Activated naive CD8-positive, alpha-beta T cell (primary cell): ENCODE data around the gene PHACTR1.
"Not testable (repeated sequence)": the region's sequence is repeated elsewhere in the genome, so short reads cannot be mapped to it uniquely, and the experiment has no call there.

ENCODE experiments used
- H3K27ac Mint-ChIP-seq: one replicate; pipeline ENCODE4 v1.8.0; 2021; ENCODE audit warnings: mixed read lengths
- H3K27me3 Mint-ChIP-seq: one replicate; pipeline ENCODE4 v1.8.0; 2021; ENCODE audit warnings: mixed read lengths
- H3K36me3 Mint-ChIP-seq: one replicate; pipeline ENCODE4 v1.8.0; 2021; ENCODE audit warnings: mixed read lengths
- H3K4me1 Mint-ChIP-seq: one replicate; pipeline ENCODE4 v1.8.0; 2021; ENCODE audit warnings: low read depth, mixed read lengths
- H3K4me3 Mint-ChIP-seq: one replicate; pipeline ENCODE4 v1.8.0; 2021; ENCODE audit warnings: mild to moderate bottlenecking, mixed read lengths
- H3K9me3 Mint-ChIP-seq: one replicate; pipeline ENCODE4 v1.8.0; 2021; ENCODE audit warnings: low read depth, mixed read lengths

PHACTR1 gene

GRCh38 chr6:13229205-13230085 is 512.9 kb downstream of the PHACTR1 start:
- peak overlapping the region; percentile 72 for H3K27ac Mint-ChIP-seq
- H3K9me3 Mint-ChIP-seq, result no peaks in the 10 kb centered on the region
- H3K4me1 Mint-ChIP-seq, result peaks cover 21% of the 10 kb centered on the region
- H3K4me3 Mint-ChIP-seq, result peak overlapping the region; percentile 52
- H3K27me3 Mint-ChIP-seq, result no peaks in the 10 kb centered on the region
- no peaks in the 10 kb centered on the region for H3K36me3 Mint-ChIP-seq

DNA sequence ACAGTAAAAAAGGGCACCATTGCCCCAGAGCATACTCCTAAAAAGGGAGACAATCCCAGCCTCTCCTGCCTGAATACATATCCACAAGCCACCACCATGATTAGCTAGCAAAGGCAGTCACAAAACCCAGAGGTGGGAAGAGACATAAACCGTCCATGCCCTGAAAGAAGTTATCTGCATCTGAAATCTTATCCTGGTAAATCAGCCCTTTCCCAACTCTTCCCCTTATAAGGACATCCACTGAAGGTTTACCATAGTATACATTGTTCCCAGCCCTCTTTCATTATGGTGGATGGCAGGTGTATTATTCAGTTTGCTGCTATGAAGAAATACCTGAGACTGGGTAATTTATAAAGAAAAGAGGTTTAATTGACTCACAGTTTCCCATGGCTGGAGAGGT is 516.5 kb downstream of the PHACTR1 start:
- no peaks in the 10 kb centered on the region for H3K27me3 Mint-ChIP-seq
- peaks cover 19% of the 10 kb centered on the region for H3K4me1 Mint-ChIP-seq
- no peaks in the 10 kb centered on the region for H3K9me3 Mint-ChIP-seq
- no peaks in the 10 kb centered on the region for H3K36me3 Mint-ChIP-seq
- no peak overlapping the region for H3K4me3 Mint-ChIP-seq
- H3K27ac Mint-ChIP-seq, result no peak overlapping the region

- H3K4me3 Mint-ChIP-seq, result no peak overlapping the region
- H3K36me3 Mint-ChIP-seq, result no peaks in the 10 kb centered on the region
- H3K9me3 Mint-ChIP-seq, result no peaks in the 10 kb centered on the region
- peaks cover 10% of the 10 kb centered on the region for H3K4me1 Mint-ChIP-seq
- H3K27me3 Mint-ChIP-seq, result no peaks in the 10 kb centered on the region
- no peak overlapping the region for H3K27ac Mint-ChIP-seq
Observed at GRCh38 chr6:13234130-13234529, 517.6 kb downstream of the PHACTR1 start.

GRCh38 chr6:13235339-13235738 is 518.8 kb downstream of the PHACTR1 start:
- H3K36me3 Mint-ChIP-seq, result no peaks in the 10 kb centered on the region
- no peak overlapping the region for H3K4me3 Mint-ChIP-seq
- no peak overlapping the region for H3K27ac Mint-ChIP-seq
- H3K4me1 Mint-ChIP-seq, result no peaks in the 10 kb centered on the region
- H3K9me3 Mint-ChIP-seq, result no peaks in the 10 kb centered on the region
- H3K27me3 Mint-ChIP-seq, result no peaks in the 10 kb centered on the region

GRCh38 chr6:13237318-13237717 is 520.8 kb downstream of the PHACTR1 start:
- no peaks in the 10 kb centered on the region for H3K9me3 Mint-ChIP-seq
- H3K27me3 Mint-ChIP-seq, result no peaks in the 10 kb centered on the region
- H3K27ac Mint-ChIP-seq, result no peak overlapping the region
- H3K36me3 Mint-ChIP-seq, result no peaks in the 10 kb centered on the region
- H3K4me1 Mint-ChIP-seq, result no peaks in the 10 kb centered on the region
- no peak overlapping the region for H3K4me3 Mint-ChIP-seq

GRCh38 chr6:13238017-13238416 is 521.5 kb downstream of the PHACTR1 start:
- Mint-ChIP-seq H3K4me1 (no peaks in the 10 kb centered on the region), H3K9me3 (no peaks in the 10 kb centered on the region), H3K27me3 (no peaks in the 10 kb centered on the region), H3K27ac (no peak overlapping the region), H3K36me3 (no peaks in the 10 kb centered on the region), H3K4me3 (no peak overlapping the region)

- H3K9me3 Mint-ChIP-seq, result no peaks in the 10 kb centered on the region
- no peaks in the 10 kb centered on the region for H3K27me3 Mint-ChIP-seq
- H3K4me3 Mint-ChIP-seq, result no peak overlapping the region
- H3K4me1 Mint-ChIP-seq, result no peaks in the 10 kb centered on the region
- H3K36me3 Mint-ChIP-seq, result no peaks in the 10 kb centered on the region
- no peak overlapping the region for H3K27ac Mint-ChIP-seq
Observed at GRCh38 chr6:13238640-13239216, 522.2 kb downstream of the PHACTR1 start.

DNA sequence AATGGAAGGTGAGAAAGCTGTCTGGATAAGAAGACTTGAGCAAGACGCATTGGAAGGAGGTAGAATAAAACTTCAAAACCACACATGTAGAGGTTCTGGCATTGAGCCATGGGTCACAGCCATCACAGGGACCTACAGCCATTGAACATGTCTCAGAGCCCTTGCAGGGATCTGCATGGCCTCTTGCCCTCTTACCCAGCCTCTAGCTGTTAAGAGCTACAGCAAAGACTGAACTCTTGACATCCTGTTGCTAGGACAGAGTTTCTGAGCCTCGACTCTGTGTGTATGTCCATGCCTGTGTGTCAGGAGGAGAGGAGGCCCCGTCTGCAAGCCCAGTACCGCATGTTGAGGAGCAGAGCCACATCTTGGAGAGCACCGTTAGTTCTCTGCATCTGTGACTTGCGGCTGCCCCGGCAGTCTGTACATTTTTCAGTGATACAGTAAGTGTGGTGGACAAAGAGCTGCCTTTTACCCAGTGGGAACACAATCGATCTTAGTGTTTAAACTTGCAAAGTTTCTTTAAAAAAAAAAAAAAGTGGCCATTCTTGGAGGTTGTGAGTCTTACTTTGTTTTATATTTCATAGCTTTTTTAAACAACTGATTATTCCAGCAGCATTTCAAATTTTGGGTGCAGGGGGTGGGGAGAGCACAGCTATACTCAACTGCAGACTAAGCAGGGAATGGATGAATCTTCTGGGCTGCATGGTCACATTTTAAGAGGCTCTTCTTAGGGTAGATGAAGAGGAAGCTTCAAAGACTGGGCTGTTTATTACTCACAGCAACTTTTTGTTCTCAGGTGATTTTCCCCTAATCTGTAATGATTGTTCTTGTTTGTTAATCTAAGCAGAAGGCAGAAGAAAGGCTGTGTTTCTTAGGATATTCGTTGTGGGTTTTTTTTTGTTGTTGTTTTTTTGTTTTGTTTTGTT is 523.2 kb downstream of the PHACTR1 start:
- no peaks in the 10 kb centered on the region for H3K4me1 Mint-ChIP-seq
- no peaks in the 10 kb centered on the region for H3K9me3 Mint-ChIP-seq
- no peak overlapping the region for H3K27ac Mint-ChIP-seq
- H3K4me3 Mint-ChIP-seq, result no peak overlapping the region
- no peaks in the 10 kb centered on the region for H3K36me3 Mint-ChIP-seq
- no peaks in the 10 kb centered on the region for H3K27me3 Mint-ChIP-seq

- no peak overlapping the region for H3K4me3 Mint-ChIP-seq
- H3K9me3 Mint-ChIP-seq, result no peaks in the 10 kb centered on the region
- peaks cover 2% of the 10 kb centered on the region for H3K36me3 Mint-ChIP-seq
- no peaks in the 10 kb centered on the region for H3K27me3 Mint-ChIP-seq
- H3K4me1 Mint-ChIP-seq, result no peaks in the 10 kb centered on the region
- no peak overlapping the region for H3K27ac Mint-ChIP-seq
Observed at GRCh38 chr6:13241364-13241763, 524.8 kb downstream of the PHACTR1 start.

DNA sequence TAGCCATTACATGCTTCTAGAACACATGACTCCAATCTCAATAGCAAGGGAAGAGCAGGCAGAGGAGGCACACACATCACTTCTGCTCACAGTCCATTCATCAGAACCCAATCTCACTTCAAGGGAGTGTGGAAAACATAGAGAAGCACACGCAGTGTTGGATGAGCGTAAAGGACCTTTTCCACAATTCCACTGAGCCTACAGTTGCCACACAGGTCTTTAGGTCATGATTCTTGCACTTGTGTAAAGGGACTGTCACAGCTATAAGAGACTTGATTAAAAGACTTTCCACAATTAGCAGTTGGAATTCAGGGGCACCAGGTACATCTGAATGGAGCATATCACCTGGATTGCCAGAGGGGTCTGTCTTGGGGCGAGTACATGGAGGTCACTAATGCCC is 525.6 kb downstream of the PHACTR1 start:
- Mint-ChIP-seq H3K27ac (no peak overlapping the region), H3K4me3 (no peak overlapping the region), H3K9me3 (no peaks in the 10 kb centered on the region), H3K36me3 (peaks cover 2% of the 10 kb centered on the region), H3K4me1 (no peaks in the 10 kb centered on the region), H3K27me3 (no peaks in the 10 kb centered on the region)

DNA sequence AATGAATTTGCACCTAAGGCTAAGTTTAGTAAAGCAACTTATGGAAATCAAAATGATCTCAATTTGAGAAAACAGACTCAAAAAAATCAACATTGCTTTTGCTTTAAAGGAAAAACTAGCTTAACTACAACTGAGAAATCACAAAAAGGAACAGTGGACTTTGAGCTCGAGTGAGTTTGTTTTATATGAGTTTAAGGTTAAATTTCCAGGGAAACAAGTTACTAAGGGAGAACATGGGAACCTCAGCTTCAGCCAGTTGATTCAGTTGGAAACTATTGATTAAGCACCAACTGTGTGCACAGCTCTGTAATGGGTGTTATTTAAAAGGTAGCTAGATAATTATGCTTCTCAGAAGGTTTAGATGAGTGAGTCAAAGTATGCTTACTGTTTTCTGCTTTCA is 526.0 kb downstream of the PHACTR1 start:
- H3K27ac Mint-ChIP-seq, result no peak overlapping the region
- peaks cover 2% of the 10 kb centered on the region for H3K36me3 Mint-ChIP-seq
- H3K27me3 Mint-ChIP-seq, result no peaks in the 10 kb centered on the region
- no peaks in the 10 kb centered on the region for H3K9me3 Mint-ChIP-seq
- no peaks in the 10 kb centered on the region for H3K4me1 Mint-ChIP-seq
- no peak overlapping the region for H3K4me3 Mint-ChIP-seq

DNA sequence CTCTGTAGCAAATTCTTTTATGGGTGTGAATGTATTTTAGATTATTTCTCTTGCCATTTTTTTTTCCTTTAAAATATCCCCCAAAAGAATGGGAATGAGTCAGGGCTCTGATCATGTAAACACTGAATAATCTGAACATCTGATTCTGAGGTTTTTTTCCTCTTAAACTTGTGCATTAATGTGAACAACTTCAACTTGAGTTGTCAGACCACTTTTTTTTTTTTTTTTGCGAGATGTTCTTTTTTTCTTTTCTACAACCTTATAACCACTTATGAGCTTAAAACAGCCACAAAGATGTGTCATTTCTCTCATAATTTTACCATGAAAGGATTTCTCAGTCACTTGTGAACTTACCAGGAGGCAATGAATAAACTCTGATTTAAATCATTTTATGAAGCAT is 526.5 kb downstream of the PHACTR1 start:
- no peaks in the 10 kb centered on the region for H3K9me3 Mint-ChIP-seq
- no peak overlapping the region for H3K4me3 Mint-ChIP-seq
- peaks cover 2% of the 10 kb centered on the region for H3K36me3 Mint-ChIP-seq
- no peaks in the 10 kb centered on the region for H3K27me3 Mint-ChIP-seq
- no peak overlapping the region for H3K27ac Mint-ChIP-seq
- H3K4me1 Mint-ChIP-seq, result no peaks in the 10 kb centered on the region

DNA sequence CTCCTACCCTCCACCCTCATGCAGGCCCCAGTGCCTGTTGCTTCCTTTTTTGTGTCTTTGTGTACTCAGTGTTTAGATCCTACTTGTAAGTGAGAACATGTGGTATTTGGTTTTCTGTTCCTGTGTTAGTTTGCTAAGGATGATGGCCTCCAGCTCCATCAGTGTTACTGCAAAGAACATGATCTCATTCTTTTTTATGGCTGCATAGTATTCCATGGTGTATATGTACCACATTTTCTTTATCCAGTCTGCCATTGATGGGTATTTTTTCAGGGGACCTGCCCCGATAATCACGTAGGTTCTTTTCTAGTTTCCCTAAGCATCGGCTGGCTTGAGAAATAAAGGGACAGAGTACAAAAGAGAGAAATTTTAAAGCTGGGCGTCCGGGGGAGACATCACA is 527.2 kb downstream of the PHACTR1 start:
- H3K9me3 Mint-ChIP-seq, H3K27ac Mint-ChIP-seq, H3K4me1 Mint-ChIP-seq, H3K27me3 Mint-ChIP-seq, H3K4me3 Mint-ChIP-seq, H3K36me3 Mint-ChIP-seq: not testable (repeated sequence)

GRCh38 chr6:13247627-13248026 is 531.1 kb downstream of the PHACTR1 start:
- no peaks in the 10 kb centered on the region for H3K4me1 Mint-ChIP-seq
- no peak overlapping the region for H3K27ac Mint-ChIP-seq
- no peak overlapping the region for H3K4me3 Mint-ChIP-seq
- no peaks in the 10 kb centered on the region for H3K27me3 Mint-ChIP-seq
- H3K9me3 Mint-ChIP-seq, result no peaks in the 10 kb centered on the region
- peaks cover 2% of the 10 kb centered on the region for H3K36me3 Mint-ChIP-seq

DNA sequence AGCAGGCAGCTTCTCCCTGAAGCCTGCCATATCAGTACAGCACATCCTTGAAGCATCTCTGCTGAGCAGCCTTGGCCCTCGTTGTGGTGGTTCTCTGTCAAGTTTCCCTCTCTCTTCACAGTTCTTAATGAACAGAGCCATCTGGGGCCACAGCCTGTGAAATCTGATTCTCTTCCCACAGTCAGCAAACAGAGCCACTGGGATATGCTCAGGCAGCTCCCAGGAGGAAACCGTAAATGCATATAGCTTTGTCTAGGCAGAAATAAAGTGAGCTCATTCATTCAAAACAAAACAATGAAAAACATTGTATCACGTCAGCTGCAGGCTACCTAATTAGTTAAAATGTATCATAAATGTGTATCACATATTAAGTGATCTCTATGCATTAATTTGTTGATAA is 531.5 kb downstream of the PHACTR1 start:
- H3K9me3 Mint-ChIP-seq, result no peaks in the 10 kb centered on the region
- H3K4me1 Mint-ChIP-seq, result no peaks in the 10 kb centered on the region
- H3K27me3 Mint-ChIP-seq, result no peaks in the 10 kb centered on the region
- peaks cover 2% of the 10 kb centered on the region for H3K36me3 Mint-ChIP-seq
- no peak overlapping the region for H3K4me3 Mint-ChIP-seq
- no peak overlapping the region for H3K27ac Mint-ChIP-seq
